CD4-positive, alpha-beta memory T cell (primary cell): Measurements from ENCODE around the gene FRMD5. TPM values are rescaled to one million over a fixed set of nuclear protein-coding genes. Genes with fewer than 3 reads are reported as not detected.

Experiments used
- CTCF ChIA-PET: fragments of 350-600 bp; sonication (Branson Sonifier 250); formaldehyde crosslinking; loops from one replicate; lab custom pipeline; 2021; ENCODE audit warnings: inconsistent platforms; ENCODE audit not compliant: partially characterized antibody; lab: Charles Lee
- POLR2A ChIA-PET: fragments of 350-600 bp; sonication (Branson Sonifier 250); formaldehyde crosslinking; loops from one replicate; lab custom pipeline; 2021; ENCODE audit not compliant: partially characterized antibody; lab: Charles Lee
- DNase-seq, 5 donors: peaks; one replicate each; pipeline versions ENCODE4 v3.0.0 to v3.0.0-alpha.2; 2020 to 2022; ENCODE audit warnings: mixed read lengths in 1 of 5
- H3K27ac ChIP-seq: one replicate; pipeline ENCODE4 v1.7.0; 2013; ENCODE audit warnings: low read depth, low read length
- H3K27me3 ChIP-seq: 2 replicates; pipeline ENCODE4 v1.7.0; 2013; ENCODE audit warnings: mild to moderate bottlenecking, low read length, moderate library complexity; ENCODE audit not compliant: insufficient read depth
- H3K36me3 ChIP-seq: 2 replicates; pipeline ENCODE4 v1.7.0; 2013; ENCODE audit warnings: mild to moderate bottlenecking, low read length, moderate library complexity; ENCODE audit not compliant: insufficient read depth
- H3K4me1 ChIP-seq: 2 replicates; pipeline ENCODE4 v1.7.0; 2013; ENCODE audit warnings: mild to moderate bottlenecking, low read length, moderate library complexity; ENCODE audit not compliant: insufficient read depth
- H3K4me3 ChIP-seq, 2 donors: one replicate each; pipeline ENCODE4 v1.7.0; 2013; ENCODE audit warnings: low read length in 2 of 2, mild to moderate bottlenecking in 1 of 2
- H3K9me3 ChIP-seq, 2 donors: one replicate each; pipeline ENCODE4 v1.7.0; 2013; ENCODE audit warnings: low read length in 2 of 2, control low read depth in 1 of 2; ENCODE audit not compliant: control insufficient read depth in 1 of 2
- H3K27ac Mint-ChIP-seq, 7 donors: one replicate each; pipeline ENCODE4 v1.8.0; 2020 to 2021; ENCODE audit warnings: mixed read lengths in 7 of 7, mild to moderate bottlenecking in 6 of 7, inconsistent platforms in 3 of 7, moderate library complexity in 3 of 7
- H3K27me3 Mint-ChIP-seq, 2 donors: one replicate each; pipeline ENCODE4 v1.8.0; 2020 to 2021; ENCODE audit warnings: mixed read lengths in 2 of 2
- H3K36me3 Mint-ChIP-seq, 2 donors: one replicate each; pipeline ENCODE4 v1.8.0; 2020 to 2021; ENCODE audit warnings: mixed read lengths in 2 of 2, inconsistent platforms in 1 of 2, mild to moderate bottlenecking in 1 of 2
- H3K4me1 Mint-ChIP-seq, 4 donors: one replicate each; pipeline ENCODE4 v1.8.0; 2020 to 2021; ENCODE audit warnings: mixed read lengths in 4 of 4, mild to moderate bottlenecking in 1 of 4
- H3K4me3 Mint-ChIP-seq, 8 donors: one replicate each; pipeline ENCODE4 v1.8.0; 2020 to 2021; ENCODE audit warnings: mixed read lengths in 8 of 8, mild to moderate bottlenecking in 7 of 8, moderate library complexity in 6 of 8, inconsistent platforms in 3 of 8
- H3K9me3 Mint-ChIP-seq, 8 donors: one replicate each; pipeline ENCODE4 v1.8.0; 2020 to 2021; ENCODE audit warnings: mixed read lengths in 8 of 8, mild to moderate bottlenecking in 5 of 8, inconsistent platforms in 3 of 8, moderate library complexity in 1 of 8
- intact Hi-C: fragments of 100-400 bp; cut with micrococcal nuclease; formaldehyde crosslinking; loops from one replicate; pipeline ENCODE4 v1.15.1; 2023
- polyA plus RNA-seq, 2 donors: library from polyadenylated mRNA; unstranded; fragments of 300-500 nt; fragmentation: Illumina TruSeq; gene quantifications; one replicate each; pipeline ENCODE4 v1.2.3, GENCODE V29; 2021
- total RNA-seq, 2 experiments: library from RNA; stranded (reverse); gene quantifications; one replicate each; pipeline ENCODE4 v1.2.3, GENCODE V29; 2021

FRMD5 gene
- total and polyA plus RNA-seq, 4 experiments from 2014 or later, result 0.08 to 0.47 TPM; not detected in 2

GRCh38 chr15:44087578-44088465, 107.2 kb downstream of the FRMD5 start:
- no peak for DNase-seq
- no peak overlapping the region for H3K27ac ChIP-seq
- no peaks in the 10 kb centered on the region for H3K27me3 ChIP-seq
- Mint-ChIP-seq H3K4me3 (no peak overlapping the region), H3K27me3 (peaks cover 0 to 3% of the 10 kb centered on the region in 2 donors), H3K9me3 (no peaks in the 10 kb centered on the region), H3K27ac (no peak overlapping the region), H3K36me3 (no peaks in the 10 kb centered on the region), H3K4me1 (peaks cover 0 to 1% (median 0%) of the 10 kb centered on the region in 4 donors)
- no peaks in the 10 kb centered on the region for H3K9me3 ChIP-seq
- no peaks in the 10 kb centered on the region for H3K36me3 ChIP-seq
- ChIA-PET CTCF (no interaction called here), POLR2A (no interaction called here)
- no peak overlapping the region for H3K4me3 ChIP-seq
- intact Hi-C loops, result no loop called here
- no peaks in the 10 kb centered on the region for H3K4me1 ChIP-seq

GRCh38 chr15:44084770-44085169, 110.3 kb downstream of the FRMD5 start:
- no peaks in the 10 kb centered on the region for H3K4me1 ChIP-seq
- no peak overlapping the region for H3K4me3 Mint-ChIP-seq
- H3K9me3 Mint-ChIP-seq, result no peaks in the 10 kb centered on the region
- ChIA-PET POLR2A (no interaction called here), CTCF (no interaction called here)
- no peaks in the 10 kb centered on the region for H3K36me3 Mint-ChIP-seq
- no peaks in the 10 kb centered on the region for H3K27me3 ChIP-seq
- H3K36me3 ChIP-seq, result no peaks in the 10 kb centered on the region
- H3K27ac ChIP-seq, result no peak overlapping the region
- H3K27ac Mint-ChIP-seq, result no peak overlapping the region
- intact Hi-C loops, result no loop called here
- H3K4me1 Mint-ChIP-seq, result peaks cover 0 to 1% (median 0%) of the 10 kb centered on the region in 4 donors
- H3K9me3 ChIP-seq, result no peaks in the 10 kb centered on the region
- H3K4me3 ChIP-seq, result no peak overlapping the region
- DNase-seq, result no peak
- peaks cover 3 to 5% of the 10 kb centered on the region in 2 donors for H3K27me3 Mint-ChIP-seq

GRCh38 chr15:44084171-44084570, 110.9 kb downstream of the FRMD5 start:
- ChIA-PET CTCF (no interaction called here), POLR2A (no interaction called here)
- intact Hi-C loops, result no loop called here

GRCh38 chr15:44082558-44083157, 112.4 kb downstream of the FRMD5 start:
- Histone ChIP-seq H3K9me3 (no peaks in the 10 kb centered on the region), H3K27me3 (no peaks in the 10 kb centered on the region), H3K4me1 (no peaks in the 10 kb centered on the region), H3K4me3 (no peak overlapping the region), H3K36me3 (no peaks in the 10 kb centered on the region), H3K27ac (no peak overlapping the region)
- POLR2A ChIA-PET, result interaction anchor here (0.6 kb wide), 1 partner anchor 172 kb away, joined by 4 read pairs; no protein-coding TSS in a partner anchor
- CTCF ChIA-PET, result no interaction called here
- DNase-seq, result no peak
- Mint-ChIP-seq H3K9me3 (peaks cover 0 to 2% (median under 1%) of the 10 kb centered on the region in 8 donors), H3K4me3 (no peak overlapping the region), H3K4me1 (peaks cover 0 to 1% (median 0%) of the 10 kb centered on the region in 4 donors), H3K27ac (no peak overlapping the region), H3K27me3 (peaks cover 6 to 13% of the 10 kb centered on the region in 2 donors), H3K36me3 (no peaks in the 10 kb centered on the region)
- intact Hi-C loops, result no loop called here

More at GRCh38 chr15:44084171-44084570, 110.9 kb downstream of the FRMD5 start:
- H3K4me1 ChIP-seq, result no peaks in the 10 kb centered on the region
- no peak overlapping the region for H3K27ac ChIP-seq
- Mint-ChIP-seq H3K27ac (no peak overlapping the region), H3K36me3 (no peaks in the 10 kb centered on the region), H3K4me1 (peaks cover 0 to 1% (median 0%) of the 10 kb centered on the region in 4 donors), H3K9me3 (peaks cover 0 to 2% (median 0%) of the 10 kb centered on the region in 8 donors), H3K27me3 (peaks cover 3 to 10% of the 10 kb centered on the region in 2 donors), H3K4me3 (no peak overlapping the region)
- H3K4me3 ChIP-seq, result no peak overlapping the region
- no peaks in the 10 kb centered on the region for H3K27me3 ChIP-seq
- H3K9me3 ChIP-seq, result no peaks in the 10 kb centered on the region
- DNase-seq, result no peak
- H3K36me3 ChIP-seq, result no peaks in the 10 kb centered on the region

- peaks cover 0 to 1% (median 0%) of the 10 kb centered on the region in 4 donors for H3K4me1 Mint-ChIP-seq
- CTCF ChIA-PET, result interaction anchor here (1.5 kb wide), 1 partner anchor 15 kb away, joined by 5 read pairs; no protein-coding TSS in a partner anchor
Observed at GRCh38 chr15:44081026-44082013, 113.8 kb downstream of the FRMD5 start.

GRCh38 chr15:44075535-44075934, 119.5 kb downstream of the FRMD5 start:
- Mint-ChIP-seq H3K4me1 (no peaks in the 10 kb centered on the region), H3K27me3 (peaks cover 8 to 14% of the 10 kb centered on the region in 2 donors), H3K9me3 (peaks cover 0 to 4% (median under 1%) of the 10 kb centered on the region in 8 donors), H3K4me3 (no peak overlapping the region), H3K27ac (no peak overlapping the region), H3K36me3 (no peaks in the 10 kb centered on the region)
- DNase-seq, result no peak
- intact Hi-C loops, result no loop called here
- no peaks in the 10 kb centered on the region for H3K27me3 ChIP-seq
- no peak overlapping the region for H3K4me3 ChIP-seq
- H3K4me1 ChIP-seq, result no peaks in the 10 kb centered on the region
- H3K9me3 ChIP-seq, result no peaks in the 10 kb centered on the region
- ChIA-PET CTCF (no interaction called here), POLR2A (no interaction called here)
- no peak overlapping the region for H3K27ac ChIP-seq
- H3K36me3 ChIP-seq, result no peaks in the 10 kb centered on the region

More at GRCh38 chr15:44081026-44082013, 113.8 kb downstream of the FRMD5 start:
- Mint-ChIP-seq H3K9me3 (peaks cover 0 to 4% (median under 1%) of the 10 kb centered on the region in 8 donors), H3K4me3 (no peak overlapping the region), H3K27me3 (peaks cover 6 to 16% of the 10 kb centered on the region in 2 donors), H3K36me3 (no peaks in the 10 kb centered on the region), H3K27ac (peak overlapping the region in 1 of 7 donors; percentile 1)
- no peaks in the 10 kb centered on the region for H3K9me3 ChIP-seq
- H3K36me3 ChIP-seq, result no peaks in the 10 kb centered on the region
- no peak for DNase-seq
- H3K4me1 ChIP-seq, result no peaks in the 10 kb centered on the region
- intact Hi-C loops, result no loop called here
- no peak overlapping the region for H3K27ac ChIP-seq
- POLR2A ChIA-PET, result no interaction called here
- H3K27me3 ChIP-seq, result no peaks in the 10 kb centered on the region
- H3K4me3 ChIP-seq, result no peak overlapping the region
